GM23248 (cell line): ENCODE results near the gene LHX3.

Experiments used
- EZH2 ChIP-seq: fragments of 200-600 bp; sonication (generic); IDR thresholded peaks from 2 replicates; pipeline ENCODE4 v1.6.1; 2018; ENCODE audit warnings: antibody characterized with exemption, mild to moderate bottlenecking; ENCODE audit not compliant: insufficient read depth, poor library complexity, severe bottlenecking
- EZH2phosphoT487 ChIP-seq: fragments of 200-600 bp; sonication (generic); IDR thresholded peaks from 2 replicates; pipeline ENCODE4 v1.6.1; 2018; ENCODE audit warnings: antibody characterized with exemption, moderate library complexity, mild to moderate bottlenecking, low read depth; ENCODE audit not compliant: insufficient read depth

- TF ChIP-seq EZH2, result no peak
- TF ChIP-seq EZH2phosphoT487, result no peak
Measured at GRCh38 chr9:136154943-136155342, 50.0 kb downstream of the LHX3 start.
